K562 (cell line): ENCODE measurements around the gene TSEN34. TPM values are rescaled to one million over a fixed set of nuclear protein-coding genes. Genes with fewer than 3 reads are reported as not detected.
A peak's percentile ranks its signal among the peaks of the same experiment; 100 is the strongest.

Experiments
- ATAC-seq: fragments of 200-7000 bp; cut with Tn5 transposase; 3 replicates; pipeline ENCODE4 v1.9.1; 2020; ENCODE audit warnings: moderate library complexity
- BruUV-seq: library from RNA; stranded (reverse); fragments of 400-500 nt; replicated peaks from 2 replicates; lab custom pipeline; 2021; lab: Mats Ljungman, UMichigan
- CTCF ChIA-PET: fragments of 300-600 bp; formaldehyde crosslinking; extraction: SDS; loops from one replicate; lab custom pipeline; 2021; ENCODE audit warnings: low intra/inter-chr PET ratio; lab: Yijun Ruan, JAX
- POLR2A ChIA-PET: fragments of 300-600, 350-650 bp; sonication (Branson Sonifier 250); formaldehyde crosslinking; extraction: SDS; loops from one replicate; lab custom pipeline; 2021; ENCODE audit warnings: antibody characterized with exemption, inconsistent platforms; lab: Yijun Ruan, JAX
- DNase-seq, 4 experiments: peaks; one replicate each; pipeline versions ENCODE4 v3.0.0 to v3.0.0-alpha.2; 2011 to 2018; ENCODE audit warnings: low spot score in 3 of 4, mixed read lengths in 3 of 4; ENCODE audit errors: extremely low read depth in 1 of 4
- FAIRE-seq: peaks from 2 replicates; lab custom pipeline; 2011; peaks lifted over from hg19 to GRCh38; lab: Jason Lieb, UNC
- H2AFZ ChIP-seq: 2 replicates; pipeline ENCODE4 v1.6.0; 2011; ENCODE audit warnings: low read depth, low read length, control low read depth, inconsistent platforms
- H3K27ac ChIP-seq: fragments of 200-600 bp; 3 replicates; pipeline ENCODE4 v1.8.0; 2011; ENCODE audit warnings: low read depth, mild to moderate bottlenecking, control low read depth, inconsistent platforms, low read length, moderate library complexity, mixed read lengths; ENCODE audit errors: extremely low read depth
- H3K27me3 ChIP-seq, 2 experiments: fragments of 300-600 bp in 1 of 2; 2 replicates in 1 of 2; 3 replicates in 1 of 2; pipeline versions ENCODE4 v1.6.0 to v1.8.0; 2011; ENCODE audit warnings: inconsistent platforms in 2 of 2, low read length in 2 of 2, mild to moderate bottlenecking in 1 of 2, mixed read lengths in 1 of 2, moderate library complexity in 1 of 2; ENCODE audit not compliant: control insufficient read depth in 2 of 2, insufficient read depth in 2 of 2
- H3K36me3 ChIP-seq: fragments of 300-600 bp; 3 replicates; pipeline ENCODE4 v1.8.0; 2011; ENCODE audit warnings: mild to moderate bottlenecking, low read length, inconsistent platforms; ENCODE audit not compliant: control insufficient read depth, insufficient read depth
- H3K4me1 ChIP-seq, 2 experiments: fragments of 200-600 bp in 1 of 2; replicated peaks in 1 of 2; 2 replicates in 1 of 2; 3 replicates in 1 of 2; pipeline versions ENCODE4 v1.5.1 to v1.8.0; 2011; ENCODE audit warnings: inconsistent platforms in 2 of 2, low read length in 2 of 2, mild to moderate bottlenecking in 1 of 2, mixed read lengths in 1 of 2, moderate library complexity in 1 of 2; ENCODE audit not compliant: control insufficient read depth in 2 of 2, insufficient read depth in 2 of 2
- H3K4me2 ChIP-seq: 2 replicates; pipeline ENCODE4 v1.6.1; 2011; ENCODE audit warnings: low read length, control low read depth, inconsistent platforms, mixed read lengths; ENCODE audit not compliant: insufficient read depth
- H3K4me3 ChIP-seq: fragments of 200-600 bp; sonication (generic), shearing (Covaris generic); 2 replicates; pipeline ENCODE4 v1.5.1; 2016; ENCODE audit warnings: control low read depth, inconsistent platforms
- H3K79me2 ChIP-seq: fragments of 200-600 bp; 3 replicates; pipeline ENCODE4 v1.8.0; 2011; ENCODE audit warnings: low read length, inconsistent platforms; ENCODE audit not compliant: control insufficient read depth, insufficient read depth
- H3K9ac ChIP-seq, 2 experiments: 2 replicates each; pipeline versions ENCODE4 v1.6.0 to v1.6.1; 2011; ENCODE audit warnings: low read depth in 2 of 2, low read length in 2 of 2, control low read depth in 1 of 2, inconsistent platforms in 1 of 2, mild to moderate bottlenecking in 1 of 2, mixed read lengths in 1 of 2; ENCODE audit not compliant: insufficient read depth in 1 of 2
- H3K9me1 ChIP-seq: one replicate; pipeline ENCODE4 v1.6.0; 2011; ENCODE audit warnings: inconsistent platforms, mild to moderate bottlenecking, low read length, moderate library complexity; ENCODE audit not compliant: control insufficient read depth, insufficient read depth
- H3K9me3 ChIP-seq: replicated peaks from 2 replicates; pipeline ENCODE4 v1.5.1; 2011; ENCODE audit warnings: low read depth, low read length, inconsistent platforms; ENCODE audit not compliant: control insufficient read depth, insufficient read depth
- H4K20me1 ChIP-seq: replicated peaks from 2 replicates; pipeline ENCODE4 v1.6.1; 2011; ENCODE audit warnings: low read length, inconsistent platforms, mixed read lengths; ENCODE audit not compliant: control insufficient read depth, insufficient read depth
- BCOR ChIP-seq: fragments of 450-650 bp; IDR thresholded peaks from 2 replicates; pipeline ENCODE4 v1.6.1; 2016
- CREM ChIP-seq: IDR thresholded peaks from 2 replicates; pipeline ENCODE4 v1.6.1; 2014; ENCODE audit warnings: antibody characterized with exemption, low read depth
- GTF2E2 ChIP-seq: fragments of 200-800 bp; sonication (Bioruptor generic); IDR thresholded peaks from 2 replicates; pipeline ENCODE4 v1.6.1; 2016; ENCODE audit warnings: missing genetic modification characterization, missing compliant biosample characterization
- HCFC1 ChIP-seq: IDR thresholded peaks from 2 replicates; pipeline ENCODE4 v1.6.1; 2012; ENCODE audit warnings: low read depth, low read length, improper control_type of control experiment
- MBD2 ChIP-seq: sonication (generic); IDR thresholded peaks from 2 replicates; pipeline ENCODE4 v1.6.1; 2016; ENCODE audit warnings: low read depth, borderline replicate concordance
- POLR2AphosphoS2 ChIP-seq: IDR thresholded peaks from 2 replicates; pipeline ENCODE4 v1.6.1; 2012; ENCODE audit warnings: low read length, improper control_type of control experiment
- SIX5 ChIP-seq, 2 experiments: IDR thresholded peaks; 2 replicates each; pipeline ENCODE4 v1.6.1; 2011; ENCODE audit warnings: low read length in 2 of 2, borderline replicate concordance in 1 of 2, low read depth in 1 of 2, mild to moderate bottlenecking in 1 of 2, moderate library complexity in 1 of 2; ENCODE audit not compliant: insufficient read depth in 1 of 2
- SUPT5H ChIP-seq: fragments of 450-650 bp; IDR thresholded peaks from 2 replicates; pipeline ENCODE4 v1.6.1; 2016
- TEAD4 ChIP-seq, 2 experiments: sonication (generic) in 1 of 2; formaldehyde crosslinking in 1 of 2; IDR thresholded peaks; 2 replicates each; pipeline versions ENCODE4 v1.6.1 to v1.8.0; 2012 to 2022; ENCODE audit warnings: borderline replicate concordance in 1 of 2, inconsistent platforms in 1 of 2, low read length in 1 of 2, mild to moderate bottlenecking in 1 of 2, missing genetic modification reagents in 1 of 2
- ZNF224 ChIP-seq: sonication (generic); formaldehyde crosslinking; IDR thresholded peaks from 2 replicates; pipeline ENCODE4 v1.8.0; 2022; ENCODE audit warnings: mild to moderate bottlenecking, missing genetic modification reagents
- ZNF316 ChIP-seq: fragments of 450-650 bp; IDR thresholded peaks from 2 replicates; pipeline ENCODE4 v1.6.1; 2016
- ZNF766 ChIP-seq: fragments of 200-800 bp; sonication (Bioruptor generic); conservative IDR thresholded peaks from 2 replicates; pipeline ENCODE4 v1.6.1; 2016; ENCODE audit warnings: missing genetic modification characterization, missing compliant biosample characterization
- WGBS: fragments of 100-300 bp; shearing (Covaris generic); methylation state at CpG from one replicate; pipeline ENCODE4 v1.1.6; 2016; ENCODE audit warnings: low coverage, mixed read lengths; ENCODE audit not compliant: insufficient coverage; ENCODE audit errors: missing lambda C conversion rate; 5-methylcytosine and 5-hydroxymethylcytosine counted together
- in situ Hi-C: fragments of 300-500 bp; cut with MboI; formaldehyde crosslinking; loops from 4 replicates; pipeline ENCODE4 v1.15.0; 2018; ENCODE audit warnings: inconsistent platforms, mixed read lengths
- intact Hi-C: fragments of 100-400 bp; cut with micrococcal nuclease; formaldehyde crosslinking; loops from 2 replicates; pipeline ENCODE4 v1.14.2; 2022
- polyA plus RNA-seq, 8 experiments: library from polyadenylated mRNA; depleted of rRNA in 4 of 8; stranded (reverse) in 5 of 8; unstranded in 3 of 8; fragments of >200 nt; fragmentation: Nextera tagmentation in 2 of 8; fragmentation: Illumina TruSeq in 1 of 8; extraction: Ambion mirVana in 2 of 8; extraction: Trizol in 1 of 8; gene quantifications; 2 replicates each; pipeline versions ENCODE4 v1.2.1 to v1.2.3, GENCODE V29; 2011 to 2014; ENCODE audit warnings: inconsistent platforms in 1 of 8, missing spikeins in 1 of 8
- total RNA-seq, 7 experiments: library from RNA; depleted of rRNA in 6 of 7; stranded (reverse); fragments of >200 nt in 6 of 7; fragmentation: Illumina TruSeq in 2 of 7; extraction: Trizol in 2 of 7; gene quantifications; 2 replicates each; pipeline versions ENCODE4 v1.2.1 to v1.2.3, GENCODE V29; 2011 to 2021; ENCODE audit warnings: low replicate concordance in 1 of 7
- TF ChIP-seq, protein P1 (sequence below): sonication (generic); formaldehyde crosslinking; IDR thresholded peaks from 2 replicates; pipeline ENCODE4 v1.8.0; 2022; ENCODE audit warnings: missing genetic modification reagents, mild to moderate bottlenecking, moderate library complexity, borderline replicate concordance
- TF ChIP-seq, protein P2 (sequence below): sonication (generic); formaldehyde crosslinking; IDR thresholded peaks from 2 replicates; pipeline ENCODE4 v1.8.1; 2023; ENCODE audit warnings: mild to moderate bottlenecking, missing genetic modification reagents
- TF ChIP-seq, protein P3 (sequence below): fragments of 450-650 bp; IDR thresholded peaks from 2 replicates; pipeline ENCODE4 v1.6.1; 2014; ENCODE audit warnings: low read depth, mild to moderate bottlenecking, moderate library complexity, borderline replicate concordance

TSEN34 gene
- total and polyA plus RNA-seq, 9 of the 15 experiments (the other 6 are each of a cell fraction or from before 2014, with no cell fraction given): 3.1 to 57.6 (median 29.5) TPM

DNA sequence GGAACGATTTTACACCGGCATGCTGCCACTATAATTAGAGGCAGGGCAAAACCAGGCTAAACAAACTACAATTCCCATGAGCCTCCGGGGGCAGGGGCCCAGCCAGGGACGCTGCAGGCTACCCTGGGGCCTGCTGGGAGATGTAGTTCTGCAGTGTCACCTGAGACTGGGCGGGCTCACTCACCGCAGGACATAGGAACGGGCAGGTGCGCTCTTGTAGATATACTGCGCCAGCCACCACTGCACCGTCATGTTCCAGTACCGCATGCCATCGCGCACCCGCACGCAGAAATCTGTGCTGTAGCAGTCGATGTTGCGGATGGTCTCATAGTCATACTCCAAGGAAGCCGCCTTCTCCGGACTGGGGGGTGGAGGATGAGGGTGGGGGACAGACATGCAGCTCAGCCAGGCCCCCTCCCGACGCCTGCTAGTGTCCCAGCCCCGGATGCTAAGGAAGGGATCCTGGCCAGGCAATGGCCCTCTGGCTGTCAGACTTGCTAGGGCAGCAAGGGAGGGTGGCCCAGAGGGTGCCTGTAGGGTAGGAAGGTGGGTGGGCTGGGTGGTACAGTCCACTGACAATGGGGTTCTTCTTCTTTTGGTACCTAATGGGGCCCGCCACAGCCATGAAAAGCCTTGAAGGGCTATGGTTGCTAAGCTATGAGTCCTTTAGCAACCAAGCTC lies 12.4 kb upstream of the TSEN34 start:
- POLR2A ChIA-PET: interaction anchor here (0.6 to 1.7 kb wide), 3 partner anchors 11 to 42 kb away, joined by 3 to 10 read pairs (median 8); partner anchors contain the start of genes MBOAT7 and RPS9
- H3K9me3 ChIP-seq: no peaks in the 10 kb centered on the region
- H2AFZ ChIP-seq: no peak overlapping the region
- peak overlapping the region in 1 of 2 experiments; percentile 61; a peak in 1 of 4 replicates for H3K9ac ChIP-seq
- peaks cover 0 to 24% of the 10 kb centered on the region in 2 experiments; a peak in 2 of 5 replicates for H3K4me1 ChIP-seq
- no peaks in the 10 kb centered on the region for H3K27me3 ChIP-seq
- H3K79me2 ChIP-seq: no peaks in the 10 kb centered on the region
- peak; percentile 93 for ATAC-seq
- peaks cover 3% of the 10 kb centered on the region for H3K9me1 ChIP-seq
- DNase-seq: peak in 2 of 4 experiments; percentile 41 to 55
- WGBS: 90% methylated on average over 21 of the region's 23 CpGs
- H4K20me1 ChIP-seq: no peaks in the 10 kb centered on the region; the same call in 1 of the 2 replicates
- H3K36me3 ChIP-seq: peaks cover 57% of the 10 kb centered on the region; the same call in 2 of the 3 replicates
- no peak overlapping the region for H3K4me3 ChIP-seq
- no peak overlapping the region for H3K4me2 ChIP-seq
- in situ Hi-C loops (no loop called here), intact Hi-C loops (no loop called here)
- no TSS peak for BruUV-seq
- CTCF ChIA-PET: no interaction called here
- H3K27ac ChIP-seq: no peak overlapping the region
- FAIRE-seq: peak; percentile 74
- TF ChIP-seq CREM: peak; percentile 55; the same call in 1 of the 2 replicates
- no peak for TF ChIP-seq ZNF316
- TF ChIP-seq HCFC1: peak; percentile 96
- peak; percentile 77; the same call in 1 of the 2 replicates for TF ChIP-seq POLR2AphosphoS2
- peak; percentile 76 for TF ChIP-seq MBD2
- TF ChIP-seq ZNF766 (CRISPR knock-in tag): 0 out of 2 replicates have a peak, but pooled peaks have one; percentile 34
- TF ChIP-seq, protein P1, sequence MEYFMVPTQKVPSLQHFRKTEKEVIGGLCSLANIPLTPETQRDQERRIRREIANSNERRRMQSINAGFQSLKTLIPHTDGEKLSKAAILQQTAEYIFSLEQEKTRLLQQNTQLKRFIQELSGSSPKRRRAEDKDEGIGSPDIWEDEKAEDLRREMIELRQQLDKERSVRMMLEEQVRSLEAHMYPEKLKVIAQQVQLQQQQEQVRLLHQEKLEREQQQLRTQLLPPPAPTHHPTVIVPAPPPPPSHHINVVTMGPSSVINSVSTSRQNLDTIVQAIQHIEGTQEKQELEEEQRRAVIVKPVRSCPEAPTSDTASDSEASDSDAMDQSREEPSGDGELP (CRISPR knock-in tag): peak; percentile 13; the same call in 1 of the 2 replicates
- TF ChIP-seq, protein P2, sequence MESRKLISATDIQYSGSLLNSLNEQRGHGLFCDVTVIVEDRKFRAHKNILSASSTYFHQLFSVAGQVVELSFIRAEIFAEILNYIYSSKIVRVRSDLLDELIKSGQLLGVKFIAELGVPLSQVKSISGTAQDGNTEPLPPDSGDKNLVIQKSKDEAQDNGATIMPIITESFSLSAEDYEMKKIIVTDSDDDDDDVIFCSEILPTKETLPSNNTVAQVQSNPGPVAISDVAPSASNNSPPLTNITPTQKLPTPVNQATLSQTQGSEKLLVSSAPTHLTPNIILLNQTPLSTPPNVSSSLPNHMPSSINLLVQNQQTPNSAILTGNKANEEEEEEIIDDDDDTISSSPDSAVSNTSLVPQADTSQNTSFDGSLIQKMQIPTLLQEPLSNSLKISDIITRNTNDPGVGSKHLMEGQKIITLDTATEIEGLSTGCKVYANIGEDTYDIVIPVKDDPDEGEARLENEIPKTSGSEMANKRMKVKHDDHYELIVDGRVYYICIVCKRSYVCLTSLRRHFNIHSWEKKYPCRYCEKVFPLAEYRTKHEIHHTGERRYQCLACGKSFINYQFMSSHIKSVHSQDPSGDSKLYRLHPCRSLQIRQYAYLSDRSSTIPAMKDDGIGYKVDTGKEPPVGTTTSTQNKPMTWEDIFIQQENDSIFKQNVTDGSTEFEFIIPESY (CRISPR knock-in tag): peak; percentile 78; the same call in 1 of the 2 replicates
- TF ChIP-seq, protein P3, sequence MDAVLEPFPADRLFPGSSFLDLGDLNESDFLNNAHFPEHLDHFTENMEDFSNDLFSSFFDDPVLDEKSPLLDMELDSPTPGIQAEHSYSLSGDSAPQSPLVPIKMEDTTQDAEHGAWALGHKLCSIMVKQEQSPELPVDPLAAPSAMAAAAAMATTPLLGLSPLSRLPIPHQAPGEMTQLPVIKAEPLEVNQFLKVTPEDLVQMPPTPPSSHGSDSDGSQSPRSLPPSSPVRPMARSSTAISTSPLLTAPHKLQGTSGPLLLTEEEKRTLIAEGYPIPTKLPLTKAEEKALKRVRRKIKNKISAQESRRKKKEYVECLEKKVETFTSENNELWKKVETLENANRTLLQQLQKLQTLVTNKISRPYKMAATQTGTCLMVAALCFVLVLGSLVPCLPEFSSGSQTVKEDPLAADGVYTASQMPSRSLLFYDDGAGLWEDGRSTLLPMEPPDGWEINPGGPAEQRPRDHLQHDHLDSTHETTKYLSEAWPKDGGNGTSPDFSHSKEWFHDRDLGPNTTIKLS: peak; percentile 59; the same call in 1 of the 2 replicates
- TF ChIP-seq SUPT5H: peak; percentile 32; the same call in 1 of the 2 replicates
- peak; percentile 93 to 97 for TF ChIP-seq SIX5 (IDR thresholded peaks at IDR 0.05; ENCODE audit: borderline replicate concordance in 1 of 2, insufficient read depth in 1 of 2, low read depth in 1 of 2, low read length in 2 of 2)
- TF ChIP-seq ZNF224 (CRISPR knock-in tag): no peak
- TF ChIP-seq GTF2E2 (tag): no peak
- TF ChIP-seq TEAD4 (IDR thresholded peaks at IDR 0.05; ENCODE audit: low read length): 0 out of 2 replicates have a peak, but pooled peaks have one; percentile 13
- TF ChIP-seq TEAD4 (CRISPR knock-in tag; IDR thresholded peaks at IDR 0.05; ENCODE audit: borderline replicate concordance): no peak
- TF ChIP-seq BCOR: no peak
